ENCODE results near the gene HSFX4. TPM values are rescaled to one million over a fixed set of nuclear protein-coding genes. Genes with fewer than 3 reads are reported as not detected.

HSFX4 gene
- total RNA-seq, 1 experiment from 2014 or later: not detected

- Histone ChIP-seq H3K4me1 (ENCODE audit: control insufficient read depth, insufficient read depth, low read length) (no peaks in the 10 kb centered on the region), H3K36me3 (ENCODE audit: control insufficient read depth, insufficient read depth, low read length) (no peaks in the 10 kb centered on the region), H3K9me3 (ENCODE audit: control insufficient read depth, insufficient read depth, low read depth, low read length) (no peaks in the 10 kb centered on the region), H3K4me3 (ENCODE audit: low read depth in 2 of 2, low read length in 2 of 2) (0 out of 4 replicates have a peak overlapping the region, but pooled peaks of 1 of the 2 experiments have one; percentile 3), H3K27ac (ENCODE audit: low read length) (no peak overlapping the region), H3K27me3 (ENCODE audit: control insufficient read depth, insufficient read depth, low read length) (no peaks in the 10 kb centered on the region; the same call in 1 of the 2 replicates)
- TF ChIP-seq SIN3A (IDR thresholded peaks at IDR 0.05; ENCODE audit: borderline replicate concordance, insufficient read depth, low read depth, low read length): no peak
- no peak for TF ChIP-seq REST (IDR thresholded peaks at IDR 0.05; ENCODE audit: insufficient read depth in 1 of 2, low read depth in 2 of 2, low read length in 1 of 2)
- TF ChIP-seq TCF7L2 (IDR thresholded peaks at IDR 0.05; ENCODE audit: low read depth, low read length): no peak
- no TSS peak for BruUV-seq (replicated peaks)
- CTCF ChIA-PET: no interaction called here
- POLR2A ChIA-PET: no interaction called here
- ATAC-seq: no peak
- no peak for DNase-seq (ENCODE audit: low read depth, low spot score)
- intact Hi-C loops (cut with micrococcal nuclease; ENCODE audit: unreplicated experiment): no loop called here
- in situ Hi-C loops (cut with HindIII; ENCODE audit: low pct_unique_long_range_greater_than_20kb, low sequenced_read_pairs): no loop called here
Observed at GRCh38 chrX:149903889-149904748, 25.3 kb upstream of the HSFX4 start.

- intact Hi-C loops (cut with micrococcal nuclease; ENCODE audit: unreplicated experiment) (no loop called here), in situ Hi-C loops (cut with HindIII; ENCODE audit: low pct_unique_long_range_greater_than_20kb, low sequenced_read_pairs) (no loop called here)
- no peak for TF ChIP-seq REST (IDR thresholded peaks at IDR 0.05; ENCODE audit: insufficient read depth in 1 of 2, low read depth in 2 of 2, low read length in 1 of 2)
- TF ChIP-seq POLR2AphosphoS5 (IDR thresholded peaks at IDR 0.05; ENCODE audit: low read depth, low read length): no peak
- TF ChIP-seq SIN3A (IDR thresholded peaks at IDR 0.05; ENCODE audit: borderline replicate concordance, insufficient read depth, low read depth, low read length): no peak
- TF ChIP-seq CTCF (IDR thresholded peaks at IDR 0.05): no peak
- TF ChIP-seq TCF7L2 (IDR thresholded peaks at IDR 0.05; ENCODE audit: low read depth, low read length): no peak
- H3K27ac ChIP-seq (ENCODE audit: low read length): no peak overlapping the region
- H3K9me3 ChIP-seq (ENCODE audit: control insufficient read depth, insufficient read depth, low read depth, low read length): no peaks in the 10 kb centered on the region
- no TSS peak for BruUV-seq (replicated peaks)
- POLR2A ChIA-PET: no interaction called here
- CTCF ChIA-PET: no interaction called here
- H3K4me1 ChIP-seq (ENCODE audit: control insufficient read depth, insufficient read depth, low read length): no peaks in the 10 kb centered on the region
- DNase-seq (ENCODE audit: low read depth, low spot score) (no peak), ATAC-seq (no peak)
- H3K4me3 ChIP-seq (ENCODE audit: low read depth in 2 of 2, low read length in 2 of 2): no peak overlapping the region
- no peaks in the 10 kb centered on the region for H3K27me3 ChIP-seq (ENCODE audit: control insufficient read depth, insufficient read depth, low read length)
- no peaks in the 10 kb centered on the region for H3K36me3 ChIP-seq (ENCODE audit: control insufficient read depth, insufficient read depth, low read length)
Observed at GRCh38 chrX:149908308-149908707, 21.1 kb upstream of the HSFX4 start.

Measured in Panc1 (cell line).